Naive B cell (primary cell): ENCODE results near the gene C22orf23. TPM values are rescaled to one million over a fixed set of nuclear protein-coding genes. Genes with fewer than 3 reads are reported as not detected.
A peak's percentile ranks its signal among the peaks of the same experiment; 100 is the strongest.

Source experiments
- ATAC-seq, 2 donors: fragments of 150-1000 bp; cut with Tn5 transposase; 2 replicates each; pipeline ENCODE4 v1.10.0; 2021; ENCODE audit warnings: low read depth in 2 of 2, mild to moderate bottlenecking in 2 of 2, moderate library complexity in 2 of 2
- DNase-seq: peaks from one replicate; pipeline ENCODE4 v3.0.0; 2022
- H3K27ac Mint-ChIP-seq, 6 donors: one replicate each; pipeline ENCODE4 v1.8.0; 2020 to 2022; ENCODE audit warnings: mild to moderate bottlenecking in 6 of 6, mixed read lengths in 6 of 6, moderate library complexity in 5 of 6, inconsistent platforms in 2 of 6
- H3K27me3 Mint-ChIP-seq, 3 donors: one replicate each; pipeline ENCODE4 v1.8.0; 2021 to 2022; ENCODE audit warnings: mixed read lengths in 3 of 3, mild to moderate bottlenecking in 1 of 3
- H3K36me3 Mint-ChIP-seq, 2 donors: one replicate each; pipeline ENCODE4 v1.8.0; 2020 to 2022; ENCODE audit warnings: mixed read lengths in 2 of 2, inconsistent platforms in 1 of 2, mild to moderate bottlenecking in 1 of 2
- H3K4me1 Mint-ChIP-seq, 3 donors: one replicate each; pipeline ENCODE4 v1.8.0; 2020 to 2022; ENCODE audit warnings: mixed read lengths in 3 of 3, inconsistent platforms in 1 of 3, mild to moderate bottlenecking in 1 of 3, moderate library complexity in 1 of 3
- H3K4me3 Mint-ChIP-seq, 8 donors: one replicate each; pipeline ENCODE4 v1.8.0; 2020 to 2022; ENCODE audit warnings: mild to moderate bottlenecking in 8 of 8, mixed read lengths in 8 of 8, moderate library complexity in 8 of 8, inconsistent platforms in 2 of 8
- H3K9me3 Mint-ChIP-seq, 7 donors: one replicate each; pipeline ENCODE4 v1.8.0; 2020 to 2022; ENCODE audit warnings: mixed read lengths in 7 of 7, mild to moderate bottlenecking in 5 of 7, inconsistent platforms in 2 of 7, moderate library complexity in 1 of 7
- polyA plus RNA-seq, 6 donors: library from polyadenylated mRNA; unstranded; fragments of 300-500 nt; fragmentation: Illumina TruSeq; gene quantifications; one replicate each; pipeline ENCODE4 v1.2.3, GENCODE V29; 2021; ENCODE audit warnings: low read depth in 6 of 6

C22orf23 gene
- polyA plus RNA-seq, 6 donors from 2014 or later: not detected

DNA sequence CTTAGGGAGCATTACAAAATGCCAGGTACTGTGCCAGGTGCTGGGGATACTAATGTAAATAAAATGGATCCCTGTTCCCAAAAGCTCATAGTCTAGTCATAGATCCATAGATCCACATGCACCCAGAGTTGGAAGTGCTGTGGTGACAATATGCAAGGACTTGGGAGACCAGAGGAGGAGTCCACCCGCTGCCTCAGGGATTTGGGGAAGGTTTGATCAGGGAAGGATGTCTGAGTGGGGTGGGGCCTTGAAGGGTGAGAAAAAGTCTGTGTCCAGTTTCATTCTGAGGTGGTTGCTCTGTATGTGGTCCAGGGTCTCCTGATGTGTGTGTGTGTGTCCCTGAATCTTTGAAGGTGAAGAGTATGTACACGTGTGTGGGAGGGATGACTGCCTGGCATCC, 21.8 kb upstream of the C22orf23 start:
- ATAC-seq: no peak
- H3K27me3 Mint-ChIP-seq: no peaks in the 10 kb centered on the region
- peaks cover 0 to 10% (median 7%) of the 10 kb centered on the region in 3 donors for H3K4me1 Mint-ChIP-seq
- H3K36me3 Mint-ChIP-seq: peaks cover 0 to 16% of the 10 kb centered on the region in 2 donors
- H3K9me3 Mint-ChIP-seq: no peaks in the 10 kb centered on the region
- no peak overlapping the region for H3K27ac Mint-ChIP-seq
- no peak overlapping the region for H3K4me3 Mint-ChIP-seq
- DNase-seq: no peak

DNA sequence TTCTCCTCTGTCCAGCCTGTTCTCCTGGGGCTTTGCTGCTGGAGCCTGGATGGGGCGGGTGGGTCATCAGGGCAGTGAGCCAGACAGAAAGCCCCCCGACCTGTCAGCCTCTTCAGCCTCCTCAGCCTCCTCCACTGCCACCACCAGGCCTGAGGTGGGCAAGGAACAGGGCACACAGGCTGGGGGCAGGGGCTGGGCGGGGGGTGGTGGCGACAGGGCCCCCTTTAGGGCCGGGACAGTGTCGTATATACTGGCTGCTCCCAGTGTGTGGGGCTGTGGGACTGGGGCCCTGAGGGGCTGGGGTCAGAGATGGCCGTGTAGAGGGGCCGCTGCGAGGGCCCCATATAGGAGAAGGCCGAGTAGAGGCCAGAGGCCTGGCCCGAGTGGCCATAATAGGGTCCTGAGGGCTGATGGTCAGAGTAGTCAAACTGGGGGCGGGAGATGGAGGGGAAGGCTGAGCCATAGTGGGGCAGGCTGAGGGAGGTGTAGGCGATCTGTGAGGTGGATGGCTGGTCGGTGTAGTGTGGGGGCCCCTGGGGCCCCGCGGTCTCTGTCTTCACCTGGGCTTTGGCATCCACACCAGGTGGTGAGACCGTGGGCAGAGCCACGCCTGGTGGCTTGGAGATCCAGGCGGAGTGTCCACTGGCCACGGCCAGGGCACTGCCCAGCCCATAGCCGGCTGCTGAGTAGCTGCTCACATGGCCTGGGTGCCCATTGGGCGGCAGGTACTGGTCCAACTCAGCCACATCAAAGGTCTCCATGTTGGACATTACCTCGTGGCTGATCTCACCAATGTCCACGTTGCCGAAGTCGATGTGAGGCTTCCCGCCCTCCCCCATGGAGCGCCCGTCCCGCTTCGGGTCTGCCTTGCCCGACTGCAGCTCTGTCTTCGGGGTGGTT, 20.1 kb upstream of the C22orf23 start:
- no peaks in the 10 kb centered on the region for H3K9me3 Mint-ChIP-seq
- H3K36me3 Mint-ChIP-seq: peaks cover 0 to 16% of the 10 kb centered on the region in 2 donors
- H3K27me3 Mint-ChIP-seq: no peaks in the 10 kb centered on the region
- no peak overlapping the region for H3K4me3 Mint-ChIP-seq
- no peak for DNase-seq
- no peak for ATAC-seq
- no peak overlapping the region for H3K27ac Mint-ChIP-seq
- peaks cover 0 to 10% (median 7%) of the 10 kb centered on the region in 3 donors for H3K4me1 Mint-ChIP-seq

DNA sequence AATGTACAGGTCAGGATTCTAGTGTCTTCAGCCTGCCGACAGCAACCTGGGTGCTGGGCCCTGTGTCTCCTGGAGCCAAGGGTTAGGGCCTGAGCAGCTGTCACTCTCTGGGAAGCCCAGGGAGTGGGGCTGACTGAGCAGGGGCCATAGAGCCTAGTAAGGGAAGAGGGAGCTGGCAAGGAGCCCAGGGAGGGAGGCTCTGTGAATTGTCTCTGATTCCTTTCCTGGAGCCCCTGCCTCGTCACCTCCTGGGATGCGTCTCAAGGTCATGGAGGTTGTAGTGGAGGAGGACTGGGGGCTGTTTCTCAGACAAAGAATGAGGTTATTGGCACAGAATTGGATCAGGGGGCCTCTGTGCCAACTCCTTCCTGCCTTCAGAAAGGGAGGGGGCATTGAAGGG, 19.1 kb upstream of the C22orf23 start:
- H3K36me3 Mint-ChIP-seq: peaks cover 0 to 26% of the 10 kb centered on the region in 2 donors
- H3K4me1 Mint-ChIP-seq: peaks cover 2 to 7% (median 7%) of the 10 kb centered on the region in 3 donors
- H3K9me3 Mint-ChIP-seq: no peaks in the 10 kb centered on the region
- no peak overlapping the region for H3K27ac Mint-ChIP-seq
- no peaks in the 10 kb centered on the region for H3K27me3 Mint-ChIP-seq
- DNase-seq (no peak), ATAC-seq (no peak)
- no peak overlapping the region for H3K4me3 Mint-ChIP-seq

DNA sequence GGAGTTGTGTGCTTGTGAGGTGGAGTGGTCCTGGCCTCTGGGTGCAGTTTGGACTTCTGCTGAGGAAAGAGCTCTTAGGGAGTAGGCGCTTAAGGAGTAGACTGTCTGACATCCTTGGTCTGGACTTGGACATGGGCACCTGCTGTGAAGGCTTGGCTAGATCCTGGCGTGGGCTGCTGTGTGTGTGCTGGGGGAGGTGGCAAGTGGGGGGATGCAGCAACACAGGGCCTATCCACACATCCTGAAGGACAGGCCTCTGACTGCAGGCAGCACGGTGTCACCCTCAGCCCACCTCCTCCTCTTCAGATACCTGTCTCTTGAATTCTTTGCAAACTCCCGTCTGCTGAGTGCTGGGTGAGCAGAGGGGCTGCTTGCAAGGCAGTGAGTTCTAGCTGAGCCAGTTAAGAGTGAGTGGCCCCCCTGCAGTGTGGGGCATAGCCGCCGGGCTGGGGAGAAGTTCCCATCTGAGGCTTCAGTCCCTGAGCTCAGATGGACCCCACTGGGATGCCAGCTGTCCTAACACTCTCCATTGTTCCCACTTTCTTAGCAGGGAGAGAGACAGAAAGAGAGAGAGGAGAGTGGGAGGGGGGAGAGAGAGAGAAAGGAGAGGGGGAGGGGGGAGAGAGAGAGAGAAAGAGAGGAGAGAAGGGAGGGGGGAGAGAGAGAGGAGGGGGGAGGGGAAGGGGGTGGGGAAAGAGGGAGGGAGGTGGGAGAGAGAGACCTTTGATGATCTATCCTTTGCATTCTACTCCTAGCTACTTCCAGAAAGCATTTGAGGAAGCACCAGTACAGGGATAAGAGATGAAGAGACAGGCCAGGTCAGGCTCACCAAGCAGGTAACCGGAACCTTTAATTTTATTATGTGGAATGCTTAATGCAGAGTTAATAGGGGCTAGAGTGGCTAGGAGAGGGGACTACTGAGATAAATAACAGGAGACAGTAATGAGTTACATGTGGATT, 18.4 kb upstream of the C22orf23 start:
- Mint-ChIP-seq H3K27ac (peak overlapping the region in 1 of 6 donors; percentile 93), H3K9me3 (no peaks in the 10 kb centered on the region), H3K4me1 (peaks cover 2 to 8% (median 7%) of the 10 kb centered on the region in 3 donors), H3K4me3 (no peak overlapping the region), H3K27me3 (no peaks in the 10 kb centered on the region), H3K36me3 (peaks cover 0 to 31% of the 10 kb centered on the region in 2 donors)
- ATAC-seq (no peak), DNase-seq (no peak)

DNA sequence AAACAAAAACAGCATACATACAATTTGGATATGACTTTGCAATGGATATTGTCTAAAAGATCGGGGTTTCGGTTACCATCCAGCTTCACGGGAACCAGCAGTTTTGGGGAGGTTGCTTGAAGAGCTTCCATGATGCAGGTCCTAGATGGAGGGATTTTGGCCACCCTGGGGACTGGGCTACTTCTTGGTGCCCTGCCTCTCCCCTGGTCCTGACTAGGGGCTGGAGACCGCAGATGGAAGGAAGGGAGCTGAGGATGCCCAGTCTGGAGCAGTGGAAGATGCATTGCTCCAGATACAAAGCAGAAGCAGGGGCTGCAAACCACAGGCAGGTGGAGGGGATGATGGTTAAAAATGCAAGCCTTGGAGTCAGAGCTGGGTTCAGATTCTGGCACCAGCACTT, 17.5 kb upstream of the C22orf23 start:
- Mint-ChIP-seq H3K36me3 (peaks cover 0 to 31% of the 10 kb centered on the region in 2 donors), H3K9me3 (no peaks in the 10 kb centered on the region), H3K27me3 (no peaks in the 10 kb centered on the region), H3K27ac (no peak overlapping the region), H3K4me3 (no peak overlapping the region), H3K4me1 (peaks cover 2 to 11% (median 7%) of the 10 kb centered on the region in 3 donors)
- ATAC-seq (no peak), DNase-seq (no peak)

DNA sequence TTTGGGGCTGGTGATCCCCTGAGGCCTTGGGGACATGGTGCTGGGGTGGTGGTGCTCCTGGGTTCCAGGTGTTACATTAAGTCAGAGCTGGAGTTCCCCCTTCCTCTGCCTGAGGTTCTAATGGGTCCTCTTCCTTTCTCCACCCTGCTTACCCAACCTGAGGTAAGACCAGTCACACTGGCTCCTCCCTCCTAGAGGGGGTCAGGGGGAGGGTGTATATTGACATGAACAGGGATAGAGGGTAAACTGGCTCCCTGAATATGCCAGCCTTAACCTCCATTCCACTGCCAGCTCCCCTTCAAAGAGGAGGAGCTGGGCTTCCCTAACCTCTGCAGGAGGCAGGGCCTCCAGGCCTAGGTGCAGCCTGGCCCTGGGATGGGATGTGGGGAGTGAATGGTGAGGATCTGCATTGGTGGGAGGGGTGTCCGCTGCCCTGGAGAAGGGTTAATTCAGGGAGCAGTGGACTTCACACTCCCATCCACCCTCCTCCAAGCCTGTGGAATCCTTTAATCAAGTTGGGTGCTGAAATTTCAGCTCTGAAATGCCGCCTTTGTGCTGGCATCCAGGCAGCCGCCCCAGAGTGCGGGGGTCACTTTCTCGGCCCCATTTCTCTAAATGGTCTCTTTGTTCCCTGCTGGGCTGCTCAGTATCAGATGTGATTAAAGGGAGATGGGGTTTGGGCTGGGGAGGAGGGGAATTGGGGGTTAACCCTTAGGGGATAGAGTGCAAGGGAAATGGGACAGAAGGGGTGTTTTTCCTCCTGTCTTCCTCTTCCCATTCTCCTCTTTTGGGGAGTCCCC, 15.3 kb upstream of the C22orf23 start:
- Mint-ChIP-seq H3K4me1 (peaks cover 8 to 12% (median 12%) of the 10 kb centered on the region in 3 donors), H3K9me3 (no peaks in the 10 kb centered on the region), H3K27ac (no peak overlapping the region), H3K27me3 (no peaks in the 10 kb centered on the region), H3K36me3 (peaks cover 0 to 22% of the 10 kb centered on the region in 2 donors), H3K4me3 (no peak overlapping the region)
- ATAC-seq (no peak), DNase-seq (no peak)

DNA sequence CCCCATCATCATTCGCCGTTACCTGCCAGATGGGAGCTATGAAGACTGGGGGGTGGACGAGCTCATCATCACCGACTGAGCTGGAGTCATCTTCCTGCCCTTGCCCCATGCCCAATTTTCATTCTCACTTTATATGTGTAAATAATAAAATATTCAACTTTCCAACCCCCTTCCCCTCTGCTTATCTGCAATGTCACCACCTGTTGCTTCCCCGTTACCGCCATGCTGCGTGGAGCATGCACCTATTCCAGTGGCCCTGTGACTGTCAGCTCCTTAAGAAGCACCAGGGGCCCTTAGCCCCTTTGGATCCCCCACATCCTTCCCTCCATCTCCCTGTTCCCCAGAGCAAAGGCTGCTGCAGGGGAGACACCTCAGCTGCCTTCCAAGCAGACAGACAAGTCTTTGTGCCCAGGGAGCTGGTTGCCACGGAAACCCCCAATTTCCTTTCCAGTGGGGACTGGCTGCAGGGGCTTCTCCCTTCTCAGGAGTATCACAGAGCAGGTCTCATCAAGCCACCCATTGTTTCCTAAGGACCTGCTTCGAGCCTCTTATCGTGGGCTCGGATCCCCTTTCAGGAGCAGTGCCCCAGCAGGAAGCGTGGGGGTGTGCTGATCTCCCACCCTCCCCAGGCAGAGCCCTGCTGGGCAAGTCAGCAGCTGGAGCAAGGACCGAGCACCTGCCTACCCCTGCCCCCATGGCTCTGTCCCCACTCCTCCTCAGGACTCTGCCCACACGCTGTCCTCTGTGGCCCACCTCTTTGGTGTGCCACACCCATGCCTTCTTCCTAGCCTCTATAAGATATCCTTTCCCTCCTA, 14.4 kb upstream of the C22orf23 start:
- peaks cover 0 to 22% of the 10 kb centered on the region in 2 donors for H3K36me3 Mint-ChIP-seq

DNA sequence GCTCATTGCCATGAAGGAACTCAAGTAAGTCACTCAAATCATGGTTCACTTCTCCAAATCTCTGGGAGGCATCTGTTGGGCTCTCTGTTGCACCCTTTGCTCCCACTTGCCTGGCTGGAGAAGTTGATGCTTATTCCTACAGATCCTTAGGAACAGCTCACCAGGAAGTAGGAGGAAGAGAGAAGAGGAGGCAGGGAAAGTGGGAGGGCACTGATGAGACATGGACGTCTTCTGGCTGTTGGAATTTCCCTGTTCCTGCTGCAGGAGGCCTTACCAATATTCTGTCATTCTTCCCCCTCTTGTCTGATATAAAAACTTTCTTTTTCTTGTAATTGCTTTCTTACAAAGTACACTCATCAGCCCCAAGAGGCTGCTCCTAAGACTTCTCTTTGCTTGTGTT, 13.7 kb upstream of the C22orf23 start:
- Mint-ChIP-seq H3K27me3 (no peaks in the 10 kb centered on the region), H3K36me3 (peaks cover 0 to 18% of the 10 kb centered on the region in 2 donors), H3K4me3 (no peak overlapping the region), H3K27ac (no peak overlapping the region), H3K4me1 (peaks cover 8 to 12% (median 10%) of the 10 kb centered on the region in 3 donors), H3K9me3 (no peaks in the 10 kb centered on the region)
- DNase-seq: no peak
- ATAC-seq: no peak

More for the DNA sequence above, 14.4 kb upstream of the C22orf23 start:
- no peak overlapping the region for H3K27ac Mint-ChIP-seq
- peaks cover 8 to 12% (median 12%) of the 10 kb centered on the region in 3 donors for H3K4me1 Mint-ChIP-seq
- H3K9me3 Mint-ChIP-seq: no peaks in the 10 kb centered on the region
- ATAC-seq (no peak), DNase-seq (no peak)
- H3K27me3 Mint-ChIP-seq: no peaks in the 10 kb centered on the region
- H3K4me3 Mint-ChIP-seq: peak overlapping the region in 1 of 8 donors; percentile 19

DNA sequence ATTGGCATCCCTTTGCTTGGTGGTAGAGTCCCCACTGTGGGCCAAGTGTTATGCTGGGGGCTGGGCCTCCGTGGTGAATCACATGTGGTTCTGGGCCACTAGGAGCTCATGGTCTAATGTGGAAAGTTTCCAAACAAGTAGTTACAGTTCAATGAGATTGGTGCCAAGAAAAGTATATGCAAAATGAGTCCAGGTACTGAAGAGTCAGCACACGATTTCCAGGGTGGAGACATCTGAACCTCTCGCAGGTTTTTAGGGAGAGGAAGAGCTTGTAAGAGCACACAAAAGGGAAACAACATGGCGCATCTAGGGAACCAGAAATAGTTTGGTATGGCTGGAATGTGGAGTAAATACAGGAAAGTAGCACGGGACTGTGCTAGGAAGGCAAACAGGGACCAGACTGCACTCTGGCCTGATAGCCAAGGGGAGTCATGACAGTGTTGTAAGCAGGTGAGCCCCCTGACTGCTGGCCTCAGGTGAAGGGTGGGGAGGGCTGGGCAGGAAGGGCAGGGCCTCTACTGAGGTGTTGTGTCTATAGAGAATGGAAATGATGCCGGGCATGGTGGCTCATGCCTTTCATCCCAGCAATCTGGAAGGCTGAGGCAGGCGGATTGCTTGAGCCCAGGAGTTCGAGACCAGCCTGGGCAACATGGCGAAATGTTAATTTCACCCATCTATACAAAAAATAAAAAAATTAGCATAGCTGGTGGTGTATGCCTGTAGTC, 12.7 kb upstream of the C22orf23 start:
- Mint-ChIP-seq H3K36me3 (peaks cover 7 to 26% of the 10 kb centered on the region in 2 donors), H3K4me3 (no peak overlapping the region), H3K4me1 (peaks cover 5 to 12% (median 8%) of the 10 kb centered on the region in 3 donors), H3K27ac (no peak overlapping the region), H3K27me3 (no peaks in the 10 kb centered on the region), H3K9me3 (no peaks in the 10 kb centered on the region)
- ATAC-seq: no peak
- DNase-seq: no peak

DNA sequence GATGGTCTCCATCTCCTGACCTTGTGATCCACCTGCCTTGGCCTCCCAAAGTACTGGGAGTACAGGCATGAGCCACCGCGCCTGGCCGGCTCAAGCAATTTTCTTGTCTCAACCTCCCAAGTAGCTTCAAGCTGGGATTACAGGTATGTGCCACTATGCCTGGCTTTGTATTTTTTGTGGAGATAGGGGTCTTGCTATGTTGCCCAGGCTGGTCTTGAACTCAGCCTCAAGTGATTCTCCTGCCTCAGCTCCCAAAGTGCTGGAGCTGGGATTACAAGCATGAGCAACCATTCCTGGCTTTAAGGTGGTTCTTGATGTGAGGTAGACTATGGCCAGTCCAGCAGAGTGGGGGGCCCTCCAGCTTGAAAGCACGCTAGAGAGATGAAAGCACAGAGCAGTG, 7.7 kb upstream of the C22orf23 start:
- Mint-ChIP-seq H3K4me3 (no peak overlapping the region), H3K27ac (peak overlapping the region in 1 of 6 donors; percentile 74), H3K4me1 (peaks cover 22 to 25% (median 23%) of the 10 kb centered on the region in 3 donors), H3K36me3 (peaks cover 35 to 45% of the 10 kb centered on the region in 2 donors), H3K9me3 (no peaks in the 10 kb centered on the region), H3K27me3 (no peaks in the 10 kb centered on the region)
- ATAC-seq (no peak), DNase-seq (no peak)

DNA sequence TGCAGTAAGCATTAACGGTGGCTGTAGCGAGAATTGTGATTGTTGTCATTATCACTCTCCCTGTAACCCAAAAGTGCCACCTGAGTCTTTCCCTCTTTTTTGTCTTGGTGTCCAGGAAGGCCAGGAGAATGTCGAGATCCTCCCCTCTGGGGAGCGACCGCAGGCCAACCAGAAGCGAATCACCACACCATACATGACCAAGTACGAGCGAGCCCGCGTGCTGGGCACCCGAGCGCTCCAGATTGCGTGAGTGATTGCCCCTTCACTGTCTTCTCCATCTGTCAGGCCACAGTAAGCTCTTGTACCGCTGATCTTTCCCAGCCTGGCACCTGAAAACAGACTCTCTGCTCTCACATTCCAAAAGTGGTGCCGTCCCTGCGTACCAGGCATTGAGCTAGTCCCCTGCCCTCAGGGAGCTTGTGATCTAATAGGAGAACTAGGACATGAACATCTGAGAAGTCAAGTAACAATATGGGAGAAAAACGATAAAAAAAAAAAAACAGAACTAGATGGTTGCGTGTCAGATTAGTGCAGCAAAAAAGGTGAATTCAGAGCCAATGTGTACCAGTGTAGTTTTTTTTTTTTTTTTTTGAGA, 5.9 kb upstream of the C22orf23 start:
- Mint-ChIP-seq H3K36me3 (peaks cover 35 to 45% of the 10 kb centered on the region in 2 donors), H3K4me3 (peak overlapping the region in 1 of 8 donors; percentile 72), H3K4me1 (peaks cover 26 to 31% (median 29%) of the 10 kb centered on the region in 3 donors), H3K27ac (peak overlapping the region in 1 of 6 donors; percentile 39), H3K9me3 (no peaks in the 10 kb centered on the region), H3K27me3 (no peaks in the 10 kb centered on the region)
- no peak for DNase-seq
- ATAC-seq: no peak
